ENCODE data around the gene DNASE1. TPM values are rescaled to one million over a fixed set of nuclear protein-coding genes. Genes with fewer than 3 reads are reported as not detected.

The DNASE1 gene
- total RNA-seq, 4 donors from 2014 or later, result 80.9 to 773 (median 653) TPM

DNA sequence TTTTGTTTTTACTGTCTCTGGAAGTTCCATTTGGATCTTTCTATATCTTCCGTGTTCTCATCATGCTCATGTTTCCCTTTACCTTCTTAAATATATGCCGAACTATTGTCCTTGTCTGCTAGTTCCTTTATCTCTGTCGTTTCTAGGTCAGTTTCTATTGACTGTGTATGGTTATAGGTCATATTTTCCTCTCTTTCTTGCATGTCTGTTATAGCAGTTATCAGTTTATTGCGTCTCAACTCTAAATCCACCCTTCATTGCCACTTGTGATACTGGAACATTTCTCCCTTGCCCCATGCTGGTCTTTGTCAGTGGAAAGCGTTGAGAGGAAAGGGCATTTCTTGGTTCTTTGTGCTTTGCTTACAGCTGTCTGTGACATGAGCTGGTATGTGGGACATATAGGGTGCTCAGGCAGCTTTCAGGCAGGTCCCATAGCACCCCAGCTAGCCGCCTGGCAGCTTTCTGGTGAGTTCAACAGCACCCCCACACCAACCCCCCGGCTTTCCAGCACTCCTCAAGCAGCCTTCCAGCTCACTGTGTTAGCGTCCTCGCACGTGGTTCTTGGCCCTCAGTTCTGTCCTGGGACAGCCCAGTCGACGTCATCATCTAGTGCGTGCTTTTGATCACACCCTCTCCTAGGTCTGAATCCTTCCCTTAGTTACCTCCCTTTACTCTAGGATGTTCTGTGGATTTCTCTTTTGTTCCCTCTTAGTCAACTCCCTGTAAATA is 15.4 kb upstream of the DNASE1 start:
- Histone ChIP-seq H3K9me3 (no peaks in the 10 kb centered on the region), H3K27ac (peak overlapping the region in 2 of 4 donors; percentile 60 to 63), H3K4me3 (no peak overlapping the region), H3K27me3 (no peaks in the 10 kb centered on the region), H3K4me1 (peaks cover 0 to 52% (median 3%) of the 10 kb centered on the region in 4 donors), H3K36me3 (peaks cover 0 to 8% (median 0%) of the 10 kb centered on the region in 3 donors)
- DNase-seq, result peak in 1 of 3 donors; percentile 43
- TF ChIP-seq, protein P1, sequence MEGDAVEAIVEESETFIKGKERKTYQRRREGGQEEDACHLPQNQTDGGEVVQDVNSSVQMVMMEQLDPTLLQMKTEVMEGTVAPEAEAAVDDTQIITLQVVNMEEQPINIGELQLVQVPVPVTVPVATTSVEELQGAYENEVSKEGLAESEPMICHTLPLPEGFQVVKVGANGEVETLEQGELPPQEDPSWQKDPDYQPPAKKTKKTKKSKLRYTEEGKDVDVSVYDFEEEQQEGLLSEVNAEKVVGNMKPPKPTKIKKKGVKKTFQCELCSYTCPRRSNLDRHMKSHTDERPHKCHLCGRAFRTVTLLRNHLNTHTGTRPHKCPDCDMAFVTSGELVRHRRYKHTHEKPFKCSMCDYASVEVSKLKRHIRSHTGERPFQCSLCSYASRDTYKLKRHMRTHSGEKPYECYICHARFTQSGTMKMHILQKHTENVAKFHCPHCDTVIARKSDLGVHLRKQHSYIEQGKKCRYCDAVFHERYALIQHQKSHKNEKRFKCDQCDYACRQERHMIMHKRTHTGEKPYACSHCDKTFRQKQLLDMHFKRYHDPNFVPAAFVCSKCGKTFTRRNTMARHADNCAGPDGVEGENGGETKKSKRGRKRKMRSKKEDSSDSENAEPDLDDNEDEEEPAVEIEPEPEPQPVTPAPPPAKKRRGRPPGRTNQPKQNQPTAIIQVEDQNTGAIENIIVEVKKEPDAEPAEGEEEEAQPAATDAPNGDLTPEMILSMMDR (IDR thresholded peaks at IDR 0.05), result no peak
- no peak for TF ChIP-seq POLR2A (IDR thresholded peaks at IDR 0.05)

DNA sequence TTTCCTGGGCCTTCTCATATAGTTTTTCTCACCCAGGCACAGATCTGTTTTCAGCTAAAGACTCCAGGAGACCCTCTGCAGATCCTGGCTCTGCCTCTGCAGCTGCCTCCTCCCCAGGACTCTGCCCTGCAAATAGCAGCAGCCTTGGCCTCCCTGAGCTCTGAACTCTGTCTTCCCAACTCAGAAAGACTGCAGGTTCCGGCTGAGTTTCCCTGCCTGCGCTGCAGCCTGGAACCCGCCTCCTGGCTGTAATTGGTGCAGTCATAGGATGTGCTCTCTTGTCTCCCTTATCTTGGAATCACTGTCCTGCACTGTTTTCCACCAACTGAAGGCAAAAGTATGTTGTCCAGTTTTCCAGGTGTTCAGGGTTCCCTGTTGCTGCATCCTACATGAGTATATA is 14.3 kb upstream of the DNASE1 start:
- Histone ChIP-seq H3K36me3 (peaks cover 0 to 8% (median 0%) of the 10 kb centered on the region in 3 donors), H3K4me3 (no peak overlapping the region), H3K27ac (peak overlapping the region in 2 of 4 donors; percentile 60 to 63), H3K4me1 (peaks cover 0 to 55% (median 3%) of the 10 kb centered on the region in 4 donors), H3K27me3 (no peaks in the 10 kb centered on the region), H3K9me3 (no peaks in the 10 kb centered on the region)
- TF ChIP-seq POLR2A (IDR thresholded peaks at IDR 0.05), result peak in 1 of 2 donors; percentile 18
- TF ChIP-seq, protein P1 (IDR thresholded peaks at IDR 0.05), result peak in 1 of 6 experiments; percentile 17
- peak in 1 of 3 donors; percentile 69 for DNase-seq

DNA sequence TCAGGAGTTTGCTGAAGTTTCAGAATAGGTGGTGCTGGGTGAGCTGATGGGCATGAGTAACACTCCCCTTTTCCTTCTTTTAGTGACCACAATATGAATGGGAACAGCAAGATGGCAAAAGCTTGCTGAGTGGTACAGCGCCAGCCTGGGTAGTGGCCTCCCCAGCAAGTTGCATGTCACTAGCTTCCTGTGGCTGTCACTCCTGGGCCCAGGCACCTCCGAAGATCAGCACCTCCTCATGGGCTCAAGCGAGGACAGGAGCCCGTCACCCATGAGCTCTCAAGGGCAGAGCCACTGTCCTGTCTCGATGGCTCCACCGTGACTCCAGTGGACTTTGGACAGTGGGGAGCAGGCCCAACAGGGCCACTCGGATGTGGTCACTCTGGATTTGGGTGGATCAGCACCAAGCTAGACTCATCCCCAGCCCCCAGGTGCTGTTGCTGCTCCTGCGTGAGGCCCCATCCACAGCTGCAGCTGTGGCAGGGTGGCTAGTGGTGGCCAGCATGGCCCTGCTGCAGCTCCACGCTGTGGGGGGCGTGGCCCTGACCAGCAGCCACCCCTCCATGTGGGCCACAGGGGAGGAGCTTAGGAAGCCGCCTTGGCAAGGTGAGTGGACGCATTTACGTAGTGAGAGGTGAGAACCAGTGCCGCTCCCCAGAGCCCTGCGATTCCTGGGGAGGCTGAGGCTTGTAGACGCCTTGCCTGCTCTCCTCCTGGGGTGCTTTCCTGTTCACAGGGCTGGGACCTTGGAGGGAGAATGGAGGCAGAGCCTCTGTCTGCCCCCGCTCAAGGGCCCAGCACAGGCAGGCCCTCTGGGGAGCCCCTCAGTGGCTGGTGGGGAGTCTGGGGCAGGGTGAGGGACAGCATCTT is 13.6 kb upstream of the DNASE1 start:
- Histone ChIP-seq H3K9me3 (no peaks in the 10 kb centered on the region), H3K27me3 (no peaks in the 10 kb centered on the region), H3K27ac (peak overlapping the region in 2 of 4 donors; percentile 60 to 63), H3K36me3 (peaks cover 0 to 8% (median 0%) of the 10 kb centered on the region in 3 donors), H3K4me3 (no peak overlapping the region), H3K4me1 (peaks cover 0 to 62% (median 3%) of the 10 kb centered on the region in 4 donors)
- peak in 1 of 3 donors; percentile 39 for DNase-seq
- TF ChIP-seq, protein P1 (IDR thresholded peaks at IDR 0.05), result no peak
- TF ChIP-seq POLR2A (IDR thresholded peaks at IDR 0.05), result no peak

DNA sequence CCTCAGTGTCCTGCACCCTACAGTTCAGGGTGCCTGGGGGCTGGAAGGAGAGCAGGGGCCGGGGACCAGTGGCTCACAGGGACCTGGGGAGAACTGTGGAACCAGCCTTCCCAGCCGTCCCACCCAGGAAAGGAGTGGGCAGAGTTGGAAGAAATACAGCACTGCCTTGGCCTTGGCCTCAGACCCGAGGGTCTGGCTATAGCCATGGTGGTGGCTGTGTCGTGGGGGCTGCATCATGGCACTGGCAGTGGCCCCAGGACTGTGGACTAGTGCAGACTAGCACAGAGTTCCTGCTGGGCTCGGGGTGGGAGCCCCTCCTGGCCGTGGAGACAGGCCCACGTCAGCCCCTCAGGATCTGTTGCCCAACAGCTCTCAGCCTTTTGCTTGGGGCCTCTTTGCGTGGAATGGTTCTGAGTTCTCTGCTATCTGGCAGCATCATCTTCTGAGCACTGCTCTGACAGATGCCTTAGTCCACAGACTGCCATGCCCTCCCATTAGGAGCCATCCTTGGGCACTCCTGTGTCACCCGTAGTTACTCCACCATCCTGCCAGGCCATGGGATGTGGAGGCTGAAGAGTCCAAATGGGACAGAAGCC is 12.6 kb upstream of the DNASE1 start:
- Histone ChIP-seq H3K4me3 (no peak overlapping the region), H3K9me3 (no peaks in the 10 kb centered on the region), H3K27me3 (no peaks in the 10 kb centered on the region), H3K36me3 (peaks cover 0 to 8% (median 0%) of the 10 kb centered on the region in 3 donors), H3K4me1 (peaks cover 0 to 62% (median 2%) of the 10 kb centered on the region in 4 donors), H3K27ac (no peak overlapping the region)
- TF ChIP-seq, protein P1 (IDR thresholded peaks at IDR 0.05), result no peak
- TF ChIP-seq POLR2A (IDR thresholded peaks at IDR 0.05), result no peak
- peak in 1 of 3 donors; percentile 40 for DNase-seq

DNA sequence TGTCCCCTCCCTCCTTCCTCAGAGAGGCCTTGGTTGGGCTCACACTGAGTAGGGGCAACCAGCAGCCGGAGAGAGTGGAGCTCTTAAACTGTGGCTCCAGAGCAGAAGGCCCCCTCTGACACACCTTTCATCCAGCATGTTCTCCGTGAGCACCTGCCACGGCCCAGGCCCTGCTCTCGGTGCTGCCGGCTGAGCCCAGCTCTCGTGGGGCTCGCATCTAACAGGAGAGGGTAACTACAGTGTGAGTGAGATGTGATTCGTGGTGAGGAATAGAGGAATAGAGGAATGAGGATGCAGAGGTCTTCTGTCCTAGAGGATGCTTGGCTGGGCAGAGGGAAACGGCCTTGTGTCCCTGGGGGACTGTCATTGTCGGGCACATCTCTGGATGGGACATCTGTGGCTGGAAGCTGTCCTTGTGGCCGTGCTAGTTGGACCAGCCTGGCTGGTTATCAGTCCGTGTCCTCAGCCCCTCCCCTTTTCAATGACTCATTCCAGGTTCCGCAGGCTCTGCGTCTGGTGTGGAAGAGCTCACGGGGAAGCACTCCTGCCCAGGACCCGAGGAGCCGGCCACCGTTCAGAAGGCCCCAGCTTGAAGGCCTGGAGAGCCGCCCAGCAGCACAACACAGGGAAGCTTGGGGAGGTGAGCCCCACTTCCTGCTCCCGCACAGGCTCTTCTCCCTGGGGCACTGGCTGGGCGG is 11.9 kb upstream of the DNASE1 start:
- H3K4me3 ChIP-seq, result peak overlapping the region in 2 of 4 donors; percentile 25 to 36
- peak in 2 of 3 donors; percentile 76 to 85 for DNase-seq
- peak overlapping the region in 3 of 4 donors; percentile 18 to 76 (median 71) for H3K27ac ChIP-seq
- no peaks in the 10 kb centered on the region for H3K9me3 ChIP-seq
- peak in 1 of 2 donors; percentile 60 for TF ChIP-seq POLR2A (IDR thresholded peaks at IDR 0.05)
- TF ChIP-seq, protein P1 (IDR thresholded peaks at IDR 0.05), result no peak
- H3K4me1 ChIP-seq, result peaks cover 0 to 56% (median 1%) of the 10 kb centered on the region in 4 donors
- no peaks in the 10 kb centered on the region for H3K27me3 ChIP-seq
- H3K36me3 ChIP-seq, result peaks cover 0 to 8% (median 0%) of the 10 kb centered on the region in 3 donors
